Gastrocnemius medialis (tissue), 4 donors: ENCODE results near the gene TANGO6. TPM values are rescaled to one million over a fixed set of nuclear protein-coding genes. Genes with fewer than 3 reads are reported as not detected.
"Not testable (repeated sequence)": the region's sequence is repeated elsewhere in the genome, so short reads cannot be mapped to it uniquely, and the experiment has no call there.

Experiments used
- ATAC-seq, 2 donors: fragments of 150-250 bp; one replicate each; pipeline ENCODE4 v1.9.1; 2016
- DNase-seq, 2 donors: peaks; one replicate each; pipeline ENCODE4 v3.0.0-alpha.2; 2019
- H3K27ac ChIP-seq, 4 donors: fragments of 200-600 bp; sonication (generic); 1 replicate in 1 of 4; 2 replicates in 3 of 4; pipeline ENCODE4 v1.5.1; 2016 to 2018; ENCODE audit warnings: mild to moderate bottlenecking in 2 of 4, moderate library complexity in 1 of 4
- H3K27me3 ChIP-seq, 3 donors: fragments of 200-600 bp; sonication (generic) in 2 of 3; 1 replicate in 1 of 3; 2 replicates in 2 of 3; pipeline versions ENCODE4 v1.5.1 to v1.6.0; 2016 to 2019; ENCODE audit warnings: mild to moderate bottlenecking in 1 of 3, moderate library complexity in 1 of 3
- H3K36me3 ChIP-seq, 2 donors: fragments of 200-600 bp; sonication (generic) in 1 of 2; one replicate each; pipeline ENCODE4 v1.5.1; 2017 to 2018
- H3K4me1 ChIP-seq, 2 donors: fragments of 200-600 bp; sonication (generic) in 1 of 2; one replicate each; pipeline ENCODE4 v1.5.1; 2016 to 2017; ENCODE audit warnings: mild to moderate bottlenecking in 2 of 2
- H3K4me3 ChIP-seq, 4 donors: fragments of 200-600 bp; sonication (generic) in 3 of 4; 1 replicate in 1 of 4; 2 replicates in 3 of 4; pipeline ENCODE4 v1.5.1; 2016 to 2019; ENCODE audit warnings: mild to moderate bottlenecking in 2 of 4
- H3K9me3 ChIP-seq, 3 donors: fragments of 200-600 bp; sonication (generic) in 2 of 3; 1 replicate in 1 of 3; 2 replicates in 2 of 3; pipeline ENCODE4 v1.5.1; 2016 to 2019
- POLR2A ChIP-seq, 2 donors: fragments of 450-650 bp; IDR thresholded peaks; one replicate each; pipeline ENCODE4 v1.6.1; 2017; ENCODE audit warnings: antibody characterized with exemption in 2 of 2, mild to moderate bottlenecking in 2 of 2, moderate library complexity in 2 of 2
- in situ Hi-C, 4 donors: fragments of 200-750 bp; cut with MboI; loops; one replicate each; pipeline versions ENCODE4 v1.15.0 to v1.8.0; 2017; ENCODE audit warnings: low sequenced_read_pairs in 4 of 4
- intact Hi-C: fragments of 100-400 bp; cut with DNase I; formaldehyde crosslinking; loops from one replicate; pipeline ENCODE4 v1.15.1; 2023; ENCODE audit warnings: low total_unique reads
- total RNA-seq, 4 donors: library from RNA; depleted of rRNA; stranded (reverse); fragments of >200 nt; gene quantifications; one replicate each; pipeline versions ENCODE4 v1.1.0 to v1.2.3, GENCODE V29; 2016
- TF ChIP-seq, protein P1 (sequence below), 5 experiments: fragments of 450-650 bp in 3 of 5; fragments of 200-600 bp in 2 of 5; sonication (generic) in 2 of 5; IDR thresholded peaks in 4 of 5; conservative IDR thresholded peaks in 1 of 5; 1 replicate in 4 of 5; 2 replicates in 1 of 5; pipeline ENCODE4 v1.5.1; 2016 to 2019; ENCODE audit warnings: antibody characterized with exemption in 5 of 5, mild to moderate bottlenecking in 3 of 5, moderate library complexity in 3 of 5

TANGO6 gene
- total RNA-seq, 4 donors from 2014 or later, result 13.6 to 20.0 (median 17.8) TPM

DNA sequence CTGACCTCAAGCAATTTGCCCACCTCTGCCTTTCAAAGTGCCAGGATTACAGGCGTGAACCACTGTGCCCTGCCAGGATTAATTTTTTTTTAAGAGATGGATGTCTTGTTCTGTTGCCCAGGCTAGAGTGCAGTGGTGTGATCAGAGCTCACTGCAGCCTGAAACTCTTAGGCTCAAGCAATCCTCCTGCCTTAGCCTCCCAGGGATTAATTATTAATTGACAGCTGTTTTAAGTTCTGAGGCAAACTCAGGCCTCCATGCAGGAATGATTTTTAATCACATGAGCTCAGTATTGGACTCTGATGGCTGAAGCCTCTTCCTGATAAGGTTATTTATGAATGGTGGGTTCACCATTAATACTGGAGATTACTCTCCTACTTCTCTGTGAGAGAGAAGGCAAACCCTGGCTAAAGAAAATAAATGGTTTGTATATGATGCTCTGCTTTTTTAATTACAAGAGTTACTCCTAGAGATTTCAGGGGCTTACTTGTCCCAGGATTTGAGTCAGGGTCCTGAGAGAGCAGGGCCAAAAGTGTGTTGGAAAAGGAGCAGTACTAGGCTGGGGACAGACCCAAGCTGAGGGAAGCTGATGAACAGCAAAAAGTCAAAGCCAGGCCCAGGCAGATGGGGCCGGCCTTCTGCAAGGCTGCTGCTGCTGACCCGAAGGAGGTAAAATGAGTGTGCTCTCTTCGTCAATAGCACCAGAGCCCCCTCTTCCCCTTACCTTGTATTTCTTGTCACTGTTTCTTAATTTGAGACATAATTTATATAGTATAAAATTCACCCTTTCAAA is 205.2 kb downstream of the TANGO6 start:
- TF ChIP-seq, protein P1, sequence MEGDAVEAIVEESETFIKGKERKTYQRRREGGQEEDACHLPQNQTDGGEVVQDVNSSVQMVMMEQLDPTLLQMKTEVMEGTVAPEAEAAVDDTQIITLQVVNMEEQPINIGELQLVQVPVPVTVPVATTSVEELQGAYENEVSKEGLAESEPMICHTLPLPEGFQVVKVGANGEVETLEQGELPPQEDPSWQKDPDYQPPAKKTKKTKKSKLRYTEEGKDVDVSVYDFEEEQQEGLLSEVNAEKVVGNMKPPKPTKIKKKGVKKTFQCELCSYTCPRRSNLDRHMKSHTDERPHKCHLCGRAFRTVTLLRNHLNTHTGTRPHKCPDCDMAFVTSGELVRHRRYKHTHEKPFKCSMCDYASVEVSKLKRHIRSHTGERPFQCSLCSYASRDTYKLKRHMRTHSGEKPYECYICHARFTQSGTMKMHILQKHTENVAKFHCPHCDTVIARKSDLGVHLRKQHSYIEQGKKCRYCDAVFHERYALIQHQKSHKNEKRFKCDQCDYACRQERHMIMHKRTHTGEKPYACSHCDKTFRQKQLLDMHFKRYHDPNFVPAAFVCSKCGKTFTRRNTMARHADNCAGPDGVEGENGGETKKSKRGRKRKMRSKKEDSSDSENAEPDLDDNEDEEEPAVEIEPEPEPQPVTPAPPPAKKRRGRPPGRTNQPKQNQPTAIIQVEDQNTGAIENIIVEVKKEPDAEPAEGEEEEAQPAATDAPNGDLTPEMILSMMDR (IDR thresholded peaks at IDR 0.05 in 4 of 5, conservative IDR thresholded peaks at IDR 0.05 in 1 of 5), result no peak
- TF ChIP-seq POLR2A (IDR thresholded peaks at IDR 0.05), result no peak
- intact Hi-C loops (no loop called here), in situ Hi-C loops (no loop called here)
- Histone ChIP-seq H3K4me3 (no peak overlapping the region), H3K27me3 (no peaks in the 10 kb centered on the region), H3K4me1 (no peaks in the 10 kb centered on the region), H3K9me3 (no peaks in the 10 kb centered on the region), H3K36me3 (no peaks in the 10 kb centered on the region), H3K27ac (no peak overlapping the region)
- DNase-seq (no peak), ATAC-seq (no peak)

- in situ Hi-C loops, result no loop called here
- H3K27me3 ChIP-seq, result no peaks in the 10 kb centered on the region
- H3K36me3 ChIP-seq, result no peaks in the 10 kb centered on the region
- intact Hi-C loops, result no loop called here
- no peak for DNase-seq
- TF ChIP-seq POLR2A (IDR thresholded peaks at IDR 0.05), result no peak
- H3K4me1 ChIP-seq, result no peaks in the 10 kb centered on the region
- ATAC-seq, result no peak
- H3K27ac ChIP-seq, result no peak overlapping the region
- H3K9me3 ChIP-seq, result no peaks in the 10 kb centered on the region
- H3K4me3 ChIP-seq, result no peak overlapping the region
These were observed 205.8 kb downstream of the TANGO6 start for GRCh38 chr16:69049146-69049545.

DNA sequence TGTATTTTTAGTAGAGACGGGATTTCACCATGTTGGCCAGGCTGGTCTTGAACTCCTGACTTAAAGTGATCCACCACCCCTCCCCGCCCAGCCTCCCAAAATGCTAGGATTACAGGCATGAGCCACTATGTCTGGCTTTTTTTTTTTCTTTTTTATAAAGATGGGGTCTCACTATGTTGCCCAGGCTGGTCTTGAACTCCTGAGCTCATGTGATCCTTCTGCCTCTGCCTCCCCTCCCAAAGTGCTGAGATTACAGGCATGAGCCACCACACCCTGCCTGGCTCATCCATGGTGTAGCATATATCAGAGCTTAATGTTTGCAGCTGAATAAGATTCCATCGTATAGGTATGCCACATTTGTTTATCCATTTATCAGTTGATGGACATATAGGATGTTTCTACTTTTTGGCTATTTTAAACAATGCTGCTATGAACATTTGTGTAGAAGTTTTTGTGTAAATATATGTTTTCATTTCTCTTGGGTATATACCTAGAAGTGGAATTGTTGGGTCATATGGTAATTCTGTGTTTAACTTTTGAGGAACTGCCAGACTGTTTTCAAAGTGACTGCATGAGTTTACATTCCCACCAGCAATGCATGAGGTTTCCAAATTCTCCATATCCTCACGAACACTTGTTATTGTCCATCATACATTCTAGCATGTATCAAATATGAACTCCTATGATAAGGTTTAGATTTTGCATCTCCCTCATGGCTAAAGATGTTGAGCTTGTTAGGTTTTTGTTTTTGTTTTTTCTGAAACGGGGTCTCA is 206.5 kb downstream of the TANGO6 start:
- H3K27ac ChIP-seq, result no peak overlapping the region
- H3K4me3 ChIP-seq, result no peak overlapping the region
- H3K9me3 ChIP-seq, result no peaks in the 10 kb centered on the region
- H3K36me3 ChIP-seq, result no peaks in the 10 kb centered on the region
- no peak for TF ChIP-seq POLR2A (IDR thresholded peaks at IDR 0.05)
- TF ChIP-seq, protein P1 (IDR thresholded peaks at IDR 0.05 in 4 of 5, conservative IDR thresholded peaks at IDR 0.05 in 1 of 5), result no peak
- no peaks in the 10 kb centered on the region for H3K27me3 ChIP-seq
- no peak for ATAC-seq
- in situ Hi-C loops, result no loop called here
- H3K4me1 ChIP-seq, result no peaks in the 10 kb centered on the region
- intact Hi-C loops, result no loop called here
- DNase-seq, result no peak

GRCh38 chr16:69051517-69051830 is 208.1 kb downstream of the TANGO6 start:
- H3K27ac ChIP-seq, in situ Hi-C loops, H3K4me3 ChIP-seq, DNase-seq, H3K4me1 ChIP-seq, intact Hi-C loops, H3K36me3 ChIP-seq, H3K9me3 ChIP-seq, H3K27me3 ChIP-seq, ATAC-seq: not testable (repeated sequence)
- TF ChIP-seq, protein P1 (IDR thresholded peaks at IDR 0.05 in 4 of 5, conservative IDR thresholded peaks at IDR 0.05 in 1 of 5), result peak in 1 of 5 experiments; percentile 11

DNA sequence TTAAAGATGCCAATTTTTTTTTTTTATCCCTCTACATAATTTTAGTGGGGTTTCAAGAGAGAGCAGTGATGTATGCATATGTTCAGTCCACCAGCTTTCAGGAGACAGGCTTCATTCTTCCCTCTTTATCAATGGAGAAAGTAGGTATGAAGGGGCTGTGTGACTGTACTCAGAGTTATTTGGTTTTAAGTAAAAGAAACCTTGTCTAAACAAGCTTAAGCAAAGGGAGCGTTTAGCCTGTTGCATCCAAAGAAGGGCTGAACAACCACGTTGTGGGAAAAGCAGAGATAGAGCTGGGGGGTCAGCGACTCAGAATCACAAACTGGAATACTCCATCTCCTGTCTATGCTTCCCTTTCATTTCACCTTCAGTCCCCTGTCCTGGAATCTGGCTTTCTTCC is 211.7 kb downstream of the TANGO6 start:
- H3K4me3 ChIP-seq, result no peak overlapping the region
- intact Hi-C loops, result no loop called here
- ATAC-seq, result no peak
- peaks cover 12 to 13% of the 10 kb centered on the region in 2 donors for H3K4me1 ChIP-seq
- no peaks in the 10 kb centered on the region for H3K27me3 ChIP-seq
- in situ Hi-C loops, result no loop called here
- H3K9me3 ChIP-seq, result no peaks in the 10 kb centered on the region
- DNase-seq, result no peak
- H3K36me3 ChIP-seq, result no peaks in the 10 kb centered on the region
- no peak for TF ChIP-seq POLR2A (IDR thresholded peaks at IDR 0.05)
- TF ChIP-seq, protein P1 (IDR thresholded peaks at IDR 0.05 in 4 of 5, conservative IDR thresholded peaks at IDR 0.05 in 1 of 5), result no peak
- H3K27ac ChIP-seq, result no peak overlapping the region
